ENCODE results near the gene ABCB8.
A peak's percentile ranks its signal among the peaks of the same experiment; 100 is the strongest.

The ABCB8 gene

DNA sequence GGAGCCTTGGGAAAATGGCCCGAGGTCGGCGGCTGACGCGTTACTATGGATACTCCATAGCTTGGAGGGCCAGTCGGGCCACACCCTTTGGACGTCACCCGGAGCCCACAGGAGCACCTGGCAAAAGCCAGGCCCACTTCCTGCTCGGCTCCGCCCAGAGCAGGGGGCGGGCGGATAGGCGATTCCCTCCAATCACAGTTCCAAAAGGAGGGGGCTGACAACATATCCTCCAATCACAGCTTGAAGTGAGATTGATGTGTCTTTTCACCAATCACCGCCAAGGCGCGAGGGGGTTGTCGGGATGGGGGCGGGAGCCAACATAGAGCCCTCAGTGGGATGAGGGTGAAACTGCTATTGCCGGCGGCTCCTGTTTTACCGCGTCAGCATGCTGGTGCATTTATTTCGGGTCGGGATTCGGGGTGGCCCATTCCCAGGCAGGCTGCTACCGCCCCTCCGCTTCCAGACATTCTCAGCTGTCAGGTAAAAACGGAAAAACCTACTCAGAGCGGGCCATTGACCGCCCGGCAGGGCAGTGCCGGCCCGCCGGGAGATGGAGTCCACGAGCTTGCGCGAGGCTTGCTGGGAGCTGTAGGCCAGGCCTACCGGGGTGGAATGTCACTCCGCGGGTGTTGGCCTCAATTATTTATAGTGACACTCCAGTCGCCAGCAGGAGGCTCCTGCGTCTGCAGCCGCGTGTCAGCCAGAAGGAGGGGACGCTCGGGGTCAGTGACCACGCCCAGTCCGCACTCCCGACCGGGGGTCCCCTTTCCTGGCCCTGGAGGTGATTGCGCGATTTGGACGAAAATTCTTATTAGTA lies at the start of gene ABCB8:
Gene ABCB8, plus strand, starts transcription at position 320 of the 817 bp plus-strand sequence. Its CDS starts 66 bp downstream, at position 386.
- H3K4me3 ChIP-seq (ENCODE audit: low read depth, low read length), result peak within 1 kb of the TSS; percentile 82
- TF ChIP-seq, protein P1, sequence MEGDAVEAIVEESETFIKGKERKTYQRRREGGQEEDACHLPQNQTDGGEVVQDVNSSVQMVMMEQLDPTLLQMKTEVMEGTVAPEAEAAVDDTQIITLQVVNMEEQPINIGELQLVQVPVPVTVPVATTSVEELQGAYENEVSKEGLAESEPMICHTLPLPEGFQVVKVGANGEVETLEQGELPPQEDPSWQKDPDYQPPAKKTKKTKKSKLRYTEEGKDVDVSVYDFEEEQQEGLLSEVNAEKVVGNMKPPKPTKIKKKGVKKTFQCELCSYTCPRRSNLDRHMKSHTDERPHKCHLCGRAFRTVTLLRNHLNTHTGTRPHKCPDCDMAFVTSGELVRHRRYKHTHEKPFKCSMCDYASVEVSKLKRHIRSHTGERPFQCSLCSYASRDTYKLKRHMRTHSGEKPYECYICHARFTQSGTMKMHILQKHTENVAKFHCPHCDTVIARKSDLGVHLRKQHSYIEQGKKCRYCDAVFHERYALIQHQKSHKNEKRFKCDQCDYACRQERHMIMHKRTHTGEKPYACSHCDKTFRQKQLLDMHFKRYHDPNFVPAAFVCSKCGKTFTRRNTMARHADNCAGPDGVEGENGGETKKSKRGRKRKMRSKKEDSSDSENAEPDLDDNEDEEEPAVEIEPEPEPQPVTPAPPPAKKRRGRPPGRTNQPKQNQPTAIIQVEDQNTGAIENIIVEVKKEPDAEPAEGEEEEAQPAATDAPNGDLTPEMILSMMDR (IDR thresholded peaks at IDR 0.05; ENCODE audit: low read depth, low read length, missing control alignments), result peak; percentile 32

GRCh38 chr7:150979713-150980390 lies 48.4 kb upstream of the ABCB8 start:
- H3K4me3 ChIP-seq (ENCODE audit: low read depth, low read length), result no peak overlapping the region
- no peak for DNase-seq (ENCODE audit: low read depth)
- TF ChIP-seq, protein P1 (IDR thresholded peaks at IDR 0.05; ENCODE audit: low read depth, low read length, missing control alignments), result no peak

More for the DNA sequence above, at the start of gene ABCB8:
- DNase-seq (ENCODE audit: low read depth), result peak; percentile 96

DNA sequence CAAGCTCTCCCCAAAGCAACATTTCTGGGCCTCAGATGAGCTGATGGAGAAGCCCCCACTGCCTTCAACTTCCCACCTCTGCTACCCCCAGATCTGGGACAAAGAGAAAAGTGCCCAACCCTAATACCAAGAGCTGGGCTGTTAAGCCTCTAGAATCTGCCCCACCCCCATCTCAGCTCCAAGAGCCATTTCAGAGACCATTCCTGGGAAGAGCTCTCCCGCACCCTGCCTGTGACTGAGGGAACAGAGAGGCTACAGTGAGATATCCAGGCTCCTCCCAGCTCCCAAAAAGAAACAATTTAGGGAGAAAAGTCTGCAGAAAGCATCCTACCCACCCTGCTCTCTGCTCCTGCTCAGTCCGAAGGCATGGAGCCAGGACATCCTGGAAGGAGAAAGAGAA lies 47.6 kb upstream of the ABCB8 start:
- H3K4me3 ChIP-seq (ENCODE audit: low read depth, low read length), result no peak overlapping the region
- TF ChIP-seq, protein P1 (IDR thresholded peaks at IDR 0.05; ENCODE audit: low read depth, low read length, missing control alignments), result no peak
- DNase-seq (ENCODE audit: low read depth), result no peak

DNA sequence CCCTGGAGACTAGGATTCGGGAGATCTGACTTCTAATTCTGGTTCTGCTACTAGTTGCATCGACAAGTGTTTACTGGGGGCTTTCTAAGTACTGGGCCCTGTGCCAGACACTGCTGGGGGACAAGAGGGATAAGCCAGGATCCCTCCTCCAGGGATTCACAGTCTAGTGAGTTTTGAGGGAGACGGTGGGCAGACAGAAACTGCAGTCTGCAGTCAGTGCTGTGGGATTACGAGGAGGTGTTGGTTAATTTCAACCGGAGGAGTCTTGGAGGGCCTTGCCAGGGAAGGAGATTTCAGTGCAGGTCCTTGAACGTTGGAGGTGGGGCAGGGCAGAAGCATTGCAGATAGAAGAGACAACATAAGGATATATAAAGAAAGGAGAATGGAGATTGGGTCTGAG lies 46.6 kb upstream of the ABCB8 start:
- no peak for DNase-seq (ENCODE audit: low read depth)
- no peak overlapping the region for H3K4me3 ChIP-seq (ENCODE audit: low read depth, low read length)
- TF ChIP-seq, protein P1 (IDR thresholded peaks at IDR 0.05; ENCODE audit: low read depth, low read length, missing control alignments), result no peak

DNA sequence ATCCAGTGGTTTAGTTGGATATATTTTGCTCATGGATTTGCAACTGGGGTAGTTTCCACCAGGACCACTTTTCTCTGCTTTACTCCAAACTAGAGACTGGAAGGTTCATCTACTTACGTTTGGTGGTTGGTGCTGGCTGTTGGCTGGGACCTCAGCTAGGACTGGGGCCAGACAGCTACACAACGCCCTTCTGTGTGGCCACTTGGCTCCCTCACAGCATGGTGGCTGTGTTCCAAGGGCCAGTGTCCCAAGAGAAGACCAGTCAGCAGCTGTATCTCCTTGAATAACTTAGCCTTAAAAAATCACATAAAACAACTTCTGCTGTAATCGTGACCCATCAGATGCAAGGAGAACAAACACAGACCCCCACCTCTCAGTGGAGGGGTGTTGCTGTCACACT lies 45.9 kb upstream of the ABCB8 start:
- no peak overlapping the region for H3K4me3 ChIP-seq (ENCODE audit: low read depth, low read length)
- DNase-seq (ENCODE audit: low read depth), result no peak
- TF ChIP-seq, protein P1 (IDR thresholded peaks at IDR 0.05; ENCODE audit: low read depth, low read length, missing control alignments), result no peak

DNA sequence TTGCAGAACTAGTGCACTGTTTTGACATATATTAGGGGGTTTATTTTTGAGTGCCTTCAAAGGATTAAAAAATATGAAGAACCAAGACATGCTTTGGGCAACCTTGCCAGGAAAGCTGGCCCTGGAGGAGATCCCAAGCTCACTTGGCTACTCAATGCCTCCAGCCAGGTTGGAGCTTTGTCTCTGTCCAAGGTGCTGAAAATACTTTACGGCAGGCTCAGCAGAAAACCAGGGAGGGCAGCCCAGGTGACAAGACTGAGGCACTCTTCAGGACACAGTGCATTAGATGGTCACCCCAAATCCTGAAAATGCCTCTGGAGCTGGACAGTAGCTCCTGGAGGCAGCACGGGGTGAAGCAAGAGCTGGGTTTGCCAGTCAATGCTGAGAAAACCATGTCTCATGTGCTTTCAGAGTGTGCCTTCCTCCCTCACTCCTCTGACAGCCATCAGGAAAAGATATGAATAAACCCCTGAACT lies 44.3 kb upstream of the ABCB8 start:
- no peak for DNase-seq (ENCODE audit: low read depth)
- no peak overlapping the region for H3K4me3 ChIP-seq (ENCODE audit: low read depth, low read length)
- TF ChIP-seq, protein P1 (IDR thresholded peaks at IDR 0.05; ENCODE audit: low read depth, low read length, missing control alignments), result no peak

All from GM12864 (cell line).